Measurements from ENCODE around the gene FAM193A.
"Not testable (repeated sequence)": the region's sequence is repeated elsewhere in the genome, so short reads cannot be mapped to it uniquely, and the experiment has no call there.

Gene FAM193A

GRCh38 chr4:2725380-2725779 is 188.9 kb downstream of the FAM193A start:
- no peak overlapping the region for H3K4me3 ChIP-seq (replicated peaks in 1 of 2; ENCODE audit: low read depth in 2 of 2, low read length in 2 of 2)
- TF ChIP-seq, protein P1, sequence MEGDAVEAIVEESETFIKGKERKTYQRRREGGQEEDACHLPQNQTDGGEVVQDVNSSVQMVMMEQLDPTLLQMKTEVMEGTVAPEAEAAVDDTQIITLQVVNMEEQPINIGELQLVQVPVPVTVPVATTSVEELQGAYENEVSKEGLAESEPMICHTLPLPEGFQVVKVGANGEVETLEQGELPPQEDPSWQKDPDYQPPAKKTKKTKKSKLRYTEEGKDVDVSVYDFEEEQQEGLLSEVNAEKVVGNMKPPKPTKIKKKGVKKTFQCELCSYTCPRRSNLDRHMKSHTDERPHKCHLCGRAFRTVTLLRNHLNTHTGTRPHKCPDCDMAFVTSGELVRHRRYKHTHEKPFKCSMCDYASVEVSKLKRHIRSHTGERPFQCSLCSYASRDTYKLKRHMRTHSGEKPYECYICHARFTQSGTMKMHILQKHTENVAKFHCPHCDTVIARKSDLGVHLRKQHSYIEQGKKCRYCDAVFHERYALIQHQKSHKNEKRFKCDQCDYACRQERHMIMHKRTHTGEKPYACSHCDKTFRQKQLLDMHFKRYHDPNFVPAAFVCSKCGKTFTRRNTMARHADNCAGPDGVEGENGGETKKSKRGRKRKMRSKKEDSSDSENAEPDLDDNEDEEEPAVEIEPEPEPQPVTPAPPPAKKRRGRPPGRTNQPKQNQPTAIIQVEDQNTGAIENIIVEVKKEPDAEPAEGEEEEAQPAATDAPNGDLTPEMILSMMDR (IDR thresholded peaks at IDR 0.05; ENCODE audit: low read depth, low read length): no peak
- DNase-seq (ENCODE audit: low read depth in 2 of 2): no peak

GRCh38 chr4:2726881-2727280 is 190.4 kb downstream of the FAM193A start:
- not testable (repeated sequence) for DNase-seq (ENCODE audit: low read depth in 2 of 2); H3K4me3 ChIP-seq (replicated peaks in 1 of 2; ENCODE audit: low read depth in 2 of 2, low read length in 2 of 2)

GRCh38 chr4:2728221-2728620 is 191.8 kb downstream of the FAM193A start:
- no peak for DNase-seq (ENCODE audit: low read depth in 2 of 2)
- TF ChIP-seq, protein P1 (IDR thresholded peaks at IDR 0.05; ENCODE audit: low read depth, low read length): no peak
- H3K4me3 ChIP-seq (replicated peaks in 1 of 2; ENCODE audit: low read depth in 2 of 2, low read length in 2 of 2): no peak overlapping the region

DNA sequence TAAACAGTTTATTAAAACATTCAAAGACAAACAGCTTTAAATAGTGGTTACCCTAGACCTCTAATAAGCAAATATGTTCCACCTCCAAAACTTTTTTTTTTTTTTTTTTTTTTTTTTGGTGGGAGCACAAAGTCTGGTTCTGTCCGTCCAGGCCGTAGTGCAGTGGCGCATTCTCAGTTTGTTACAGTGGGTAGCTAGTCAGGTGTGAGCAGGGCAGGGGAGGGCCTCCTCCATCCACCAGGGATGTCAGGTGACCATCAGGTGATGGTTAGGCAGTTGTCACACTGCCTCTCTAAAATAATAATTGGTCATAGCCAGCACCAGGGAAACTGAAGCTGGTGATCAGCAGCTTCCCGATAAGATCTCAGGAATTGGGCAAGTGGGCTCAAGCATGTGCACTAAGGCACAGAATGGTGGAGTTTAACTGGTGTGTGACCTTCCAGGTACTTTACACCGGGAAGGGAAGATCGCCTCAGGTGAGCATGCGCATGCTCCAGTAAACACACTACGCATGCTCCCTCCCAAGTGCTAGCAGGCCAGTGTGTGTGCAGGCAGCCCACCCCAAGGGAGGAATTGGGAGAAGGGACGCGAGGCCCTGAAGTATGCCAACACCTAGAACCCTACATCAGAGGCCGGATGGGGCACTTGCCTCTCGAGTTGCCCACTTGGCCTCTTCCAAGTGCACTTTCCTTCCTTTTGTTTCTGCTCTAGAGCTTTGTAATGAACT is 192.5 kb downstream of the FAM193A start:
- DNase-seq (ENCODE audit: low read depth in 2 of 2): no peak
- TF ChIP-seq, protein P1 (IDR thresholded peaks at IDR 0.05; ENCODE audit: low read depth, low read length): no peak
- no peak overlapping the region for H3K4me3 ChIP-seq (replicated peaks in 1 of 2; ENCODE audit: low read depth in 2 of 2, low read length in 2 of 2)

GRCh38 chr4:2729533-2729875 is 193.1 kb downstream of the FAM193A start:
- DNase-seq (ENCODE audit: low read depth in 2 of 2): no peak
- H3K4me3 ChIP-seq (replicated peaks in 1 of 2; ENCODE audit: low read depth in 2 of 2, low read length in 2 of 2): no peak overlapping the region

DNA sequence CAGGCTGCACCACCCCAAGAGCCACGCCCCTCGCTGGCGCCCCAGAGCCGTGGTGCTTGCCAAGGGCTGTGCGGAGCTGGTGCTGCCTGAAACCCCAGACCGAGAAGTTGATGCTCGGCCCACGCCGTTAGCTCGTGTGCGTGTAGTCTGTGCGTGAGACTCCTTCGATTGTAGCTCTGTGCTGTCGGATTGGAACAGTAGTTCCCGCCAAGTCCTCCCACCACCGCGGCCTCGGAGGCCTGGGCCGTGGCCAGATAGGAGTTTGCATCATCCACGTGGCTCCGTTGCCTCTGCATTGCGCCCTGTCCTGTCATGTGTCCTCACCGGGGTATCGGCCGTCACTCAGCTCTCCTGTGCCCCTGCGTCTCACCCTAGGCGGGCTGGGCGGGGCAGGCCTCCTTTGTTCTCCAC is 195.5 kb downstream of the FAM193A start:
- H3K4me3 ChIP-seq (replicated peaks in 1 of 2; ENCODE audit: low read depth in 2 of 2, low read length in 2 of 2): no peak overlapping the region
- no peak for DNase-seq (ENCODE audit: low read depth in 2 of 2)
- TF ChIP-seq, protein P1 (IDR thresholded peaks at IDR 0.05; ENCODE audit: low read depth, low read length): no peak

More at GRCh38 chr4:2729533-2729875, 193.1 kb downstream of the FAM193A start:
- TF ChIP-seq, protein P1 (IDR thresholded peaks at IDR 0.05; ENCODE audit: low read depth, low read length): no peak

GRCh38 chr4:2732526-2732925 is 196.1 kb downstream of the FAM193A start:
- TF ChIP-seq, protein P1 (IDR thresholded peaks at IDR 0.05; ENCODE audit: low read depth, low read length): no peak
- DNase-seq (ENCODE audit: low read depth in 2 of 2): no peak

More at GRCh38 chr4:2732526-2732925, 196.1 kb downstream of the FAM193A start:
- no peak overlapping the region for H3K4me3 ChIP-seq (replicated peaks in 1 of 2; ENCODE audit: low read depth in 2 of 2, low read length in 2 of 2)

Measured in cardiac fibroblast (primary cell).